Lung (tissue), 12 donors: ENCODE results near the gene BRF1. TPM values are rescaled to one million over a fixed set of nuclear protein-coding genes. Genes with fewer than 3 reads are reported as not detected.
A peak's percentile ranks its signal among the peaks of the same experiment; 100 is the strongest.

Experiments
- ATAC-seq: fragments of 200-7000 bp; cut with Tn5 transposase; one replicate; pipeline ENCODE4 v1.9.1; 2020; ENCODE audit warnings: moderate number of reproducible peaks; ENCODE audit not compliant: insufficient read depth, low FRiP score
- DNase-seq, 3 donors: peaks; one replicate each; pipeline ENCODE4 v3.0.0-alpha.2; 2013 to 2017
- H3K27ac ChIP-seq, 2 donors: one replicate each; pipeline ENCODE4 v1.5.1; 2013; ENCODE audit warnings: mild to moderate bottlenecking in 2 of 2, moderate library complexity in 2 of 2, control low read depth in 1 of 2, inconsistent platforms in 1 of 2, low read depth in 1 of 2, low read length in 1 of 2
- H3K27me3 ChIP-seq, 3 donors: one replicate each; pipeline ENCODE4 v1.5.1; 2013; ENCODE audit warnings: low read length in 2 of 3; ENCODE audit not compliant: control insufficient read depth in 3 of 3, insufficient read depth in 3 of 3
- H3K36me3 ChIP-seq, 4 donors: one replicate each; pipeline ENCODE4 v1.5.1; 2013; ENCODE audit warnings: low read length in 4 of 4, mild to moderate bottlenecking in 1 of 4, moderate library complexity in 1 of 4; ENCODE audit not compliant: control insufficient read depth in 4 of 4, insufficient read depth in 4 of 4
- H3K4me1 ChIP-seq, 5 donors: one replicate each; pipeline ENCODE4 v1.5.1; 2013; ENCODE audit warnings: low read length in 5 of 5, mild to moderate bottlenecking in 2 of 5, moderate library complexity in 1 of 5; ENCODE audit not compliant: control insufficient read depth in 5 of 5, insufficient read depth in 5 of 5
- H3K4me3 ChIP-seq: one replicate; pipeline ENCODE4 v1.5.1; 2013; ENCODE audit warnings: mild to moderate bottlenecking, control low read depth, moderate library complexity
- H3K9ac ChIP-seq, 2 donors: one replicate each; pipeline ENCODE4 v1.5.1; 2013; ENCODE audit warnings: low read length in 2 of 2, control low read depth in 1 of 2; ENCODE audit not compliant: insufficient read depth in 1 of 2
- H3K9me3 ChIP-seq, 4 donors: one replicate each; pipeline ENCODE4 v1.5.1; 2013; ENCODE audit warnings: low read length in 3 of 4, mild to moderate bottlenecking in 1 of 4, moderate library complexity in 1 of 4; ENCODE audit not compliant: control insufficient read depth in 4 of 4, insufficient read depth in 3 of 4
- WGBS, 2 donors: extraction: QIAGEN DNeasy Blood & Tissue Kit; methylation state at CpG; one replicate each; pipeline ENCODE4 v1.1.7; 2013; 5-methylcytosine and 5-hydroxymethylcytosine counted together
- polyA plus RNA-seq, 2 donors: library from polyadenylated mRNA; stranded (reverse); fragments of 200-250 nt; gene quantifications; one replicate each; pipeline ENCODE4 v1.2.1, GENCODE V29; 2013
- total RNA-seq, 2 donors: library from RNA; depleted of rRNA in 1 of 2; stranded (reverse); fragments of >200 nt in 1 of 2; gene quantifications; one replicate each; pipeline ENCODE4 v1.2.1, GENCODE V29; 2014 to 2021
- TF ChIP-seq, protein P1 (sequence below): IDR thresholded peaks from 2 replicates; pipeline ENCODE4 v1.5.1; 2012; ENCODE audit warnings: mild to moderate bottlenecking; ENCODE audit errors: control extremely low read depth, extremely low read depth
- donor health status: control.
- donor health status: control.
- donor health status: Bipolar disorder and iron deficiency.
- donor health status: healthy.
- donor health status: DM: yes; HTN: yes; CAD: no.

BRF1 gene
- total and polyA plus RNA-seq, 4 donors, result 14.2 to 55.3 (median 37.2) TPM

GRCh38 chr14:105275267-105275946, 25.4 kb downstream of the BRF1 start:
- TF ChIP-seq, protein P1, sequence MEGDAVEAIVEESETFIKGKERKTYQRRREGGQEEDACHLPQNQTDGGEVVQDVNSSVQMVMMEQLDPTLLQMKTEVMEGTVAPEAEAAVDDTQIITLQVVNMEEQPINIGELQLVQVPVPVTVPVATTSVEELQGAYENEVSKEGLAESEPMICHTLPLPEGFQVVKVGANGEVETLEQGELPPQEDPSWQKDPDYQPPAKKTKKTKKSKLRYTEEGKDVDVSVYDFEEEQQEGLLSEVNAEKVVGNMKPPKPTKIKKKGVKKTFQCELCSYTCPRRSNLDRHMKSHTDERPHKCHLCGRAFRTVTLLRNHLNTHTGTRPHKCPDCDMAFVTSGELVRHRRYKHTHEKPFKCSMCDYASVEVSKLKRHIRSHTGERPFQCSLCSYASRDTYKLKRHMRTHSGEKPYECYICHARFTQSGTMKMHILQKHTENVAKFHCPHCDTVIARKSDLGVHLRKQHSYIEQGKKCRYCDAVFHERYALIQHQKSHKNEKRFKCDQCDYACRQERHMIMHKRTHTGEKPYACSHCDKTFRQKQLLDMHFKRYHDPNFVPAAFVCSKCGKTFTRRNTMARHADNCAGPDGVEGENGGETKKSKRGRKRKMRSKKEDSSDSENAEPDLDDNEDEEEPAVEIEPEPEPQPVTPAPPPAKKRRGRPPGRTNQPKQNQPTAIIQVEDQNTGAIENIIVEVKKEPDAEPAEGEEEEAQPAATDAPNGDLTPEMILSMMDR, result no peak
- no peaks in the 10 kb centered on the region for H3K27me3 ChIP-seq
- WGBS, 2 donors, result 81% methylated on average over 16 of the region's 16 CpGs
- H3K4me3 ChIP-seq, result no peak overlapping the region
- H3K36me3 ChIP-seq, result peaks cover 0 to 10% (median 5%) of the 10 kb centered on the region in 4 donors
- ATAC-seq (no peak), DNase-seq (no peak)
- H3K9ac ChIP-seq, result no peak overlapping the region
- H3K9me3 ChIP-seq, result no peaks in the 10 kb centered on the region
- H3K27ac ChIP-seq, result no peak overlapping the region
- peaks cover 0 to 8% (median 0%) of the 10 kb centered on the region in 5 donors for H3K4me1 ChIP-seq

DNA sequence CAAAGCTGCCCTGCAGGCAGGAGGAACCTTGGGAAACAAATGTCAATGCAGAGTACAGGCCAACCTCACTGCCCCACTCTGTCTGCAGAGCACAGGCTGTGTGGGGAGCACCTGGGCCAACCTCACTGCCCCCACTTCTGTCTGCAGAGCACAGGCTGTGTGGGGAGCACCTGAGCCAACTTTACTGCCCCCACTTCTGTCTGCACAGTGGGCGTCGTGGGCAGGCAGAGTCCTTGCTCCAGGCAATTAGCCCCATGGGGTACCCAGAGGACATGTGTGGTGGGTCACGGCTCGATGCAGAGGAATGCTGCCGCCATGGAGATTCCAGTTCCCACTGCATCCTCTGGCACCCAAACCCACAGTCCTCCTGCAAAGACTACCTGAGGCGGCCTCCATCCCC, 26.2 kb downstream of the BRF1 start:
- H3K4me1 ChIP-seq, result peaks cover 0 to 8% (median 0%) of the 10 kb centered on the region in 5 donors
- DNase-seq (no peak), ATAC-seq (no peak)
- no peaks in the 10 kb centered on the region for H3K9me3 ChIP-seq
- no peak overlapping the region for H3K27ac ChIP-seq
- H3K4me3 ChIP-seq, result no peak overlapping the region
- no peak overlapping the region for H3K9ac ChIP-seq
- H3K36me3 ChIP-seq, result peaks cover 0 to 12% (median 3%) of the 10 kb centered on the region in 4 donors
- TF ChIP-seq, protein P1, result no peak
- no peaks in the 10 kb centered on the region for H3K27me3 ChIP-seq
- WGBS, 2 donors, result 95 to 98% methylated on average over 6 of the region's 6 CpGs

GRCh38 chr14:105273062-105273461, 27.7 kb downstream of the BRF1 start:
- Histone ChIP-seq H3K36me3 (peaks cover 0 to 18% (median 3%) of the 10 kb centered on the region in 4 donors), H3K27me3 (no peaks in the 10 kb centered on the region), H3K9me3 (no peaks in the 10 kb centered on the region), H3K4me3 (no peak overlapping the region), H3K27ac (peak overlapping the region in 1 of 2 donors; percentile 85), H3K4me1 (peaks cover 0 to 8% (median 0%) of the 10 kb centered on the region in 5 donors), H3K9ac (no peak overlapping the region)
- DNase-seq (peak; percentile 47 to 72 (median 52)), ATAC-seq (peak; percentile 13)
- TF ChIP-seq, protein P1, result no peak
- WGBS, 2 donors, result 80% methylated on average over 12 of the region's 12 CpGs
